Spleen (tissue), 7 donors: ENCODE results near the gene PLEKHB2.

ENCODE experiments used
- CTCF ChIP-seq, 11 experiments: fragments of 200-600 bp in 7 of 11; fragments of 450-650 bp in 4 of 11; sonication (generic) in 4 of 11; IDR thresholded peaks in 8 of 11; conservative IDR thresholded peaks in 3 of 11; 1 replicate in 7 of 11; 2 replicates in 4 of 11; pipeline versions ENCODE4 v1.4.0 to v1.8.0; 2016 to 2021; ENCODE audit warnings: antibody characterized with exemption in 11 of 11, inconsistent platforms in 4 of 11, mild to moderate bottlenecking in 1 of 11
- POLR2A ChIP-seq, 3 donors: fragments of 450-650 bp; IDR thresholded peaks; one replicate each; pipeline ENCODE4 v1.5.1; 2017; ENCODE audit warnings: antibody characterized with exemption in 3 of 3, mild to moderate bottlenecking in 1 of 3
- donor health status: DM: no; HTN: no; CAD: no; lungs with moderate emphysema.
- donor health status: DM: no; HTN: no; CAD: no.
- donor health status: DM: no; HTN: no; CAD: no.

GRCh38 chr2:131094463-131095281 is 10.5 kb upstream of the PLEKHB2 start:
- TF ChIP-seq POLR2A (IDR thresholded peaks at IDR 0.05): no peak
- no peak for TF ChIP-seq CTCF (IDR thresholded peaks at IDR 0.05 in 8 of 11, conservative IDR thresholded peaks at IDR 0.05 in 3 of 11)
